Activated naive CD4-positive, alpha-beta T cell treated with anti-CD3 and anti-CD28 coated beads, Interleukin-2, amount 10 ng/mL, durations not matched to agents 7 days and 5 days (primary cell): ENCODE data around the gene FCRL2.

Experiments
- CTCF ChIA-PET: fragments of 350-600 bp; sonication (Branson Sonifier 250); formaldehyde crosslinking; loops from one replicate; lab custom pipeline; 2021; ENCODE audit warnings: antibody characterized with exemption; lab: Charles Lee
- DNase-seq: peaks from one replicate; pipeline ENCODE4 v3.0.0-alpha.2; 2020
- H3K27ac Mint-ChIP-seq: one replicate; pipeline ENCODE4 v1.8.0; 2021; ENCODE audit warnings: mild to moderate bottlenecking, moderate library complexity, mixed read lengths
- H3K27me3 Mint-ChIP-seq: one replicate; pipeline ENCODE4 v1.8.0; 2021; ENCODE audit warnings: mild to moderate bottlenecking, mixed read lengths
- H3K36me3 Mint-ChIP-seq: one replicate; pipeline ENCODE4 v1.8.0; 2021; ENCODE audit warnings: mixed read lengths
- H3K4me1 Mint-ChIP-seq: one replicate; pipeline ENCODE4 v1.8.0; 2021; ENCODE audit warnings: mixed read lengths
- H3K4me3 Mint-ChIP-seq: one replicate; pipeline ENCODE4 v1.8.0; 2021; ENCODE audit warnings: mild to moderate bottlenecking, moderate library complexity, mixed read lengths
- H3K9me3 Mint-ChIP-seq: one replicate; pipeline ENCODE4 v1.8.0; 2021; ENCODE audit warnings: mixed read lengths

The FCRL2 gene, protein sequence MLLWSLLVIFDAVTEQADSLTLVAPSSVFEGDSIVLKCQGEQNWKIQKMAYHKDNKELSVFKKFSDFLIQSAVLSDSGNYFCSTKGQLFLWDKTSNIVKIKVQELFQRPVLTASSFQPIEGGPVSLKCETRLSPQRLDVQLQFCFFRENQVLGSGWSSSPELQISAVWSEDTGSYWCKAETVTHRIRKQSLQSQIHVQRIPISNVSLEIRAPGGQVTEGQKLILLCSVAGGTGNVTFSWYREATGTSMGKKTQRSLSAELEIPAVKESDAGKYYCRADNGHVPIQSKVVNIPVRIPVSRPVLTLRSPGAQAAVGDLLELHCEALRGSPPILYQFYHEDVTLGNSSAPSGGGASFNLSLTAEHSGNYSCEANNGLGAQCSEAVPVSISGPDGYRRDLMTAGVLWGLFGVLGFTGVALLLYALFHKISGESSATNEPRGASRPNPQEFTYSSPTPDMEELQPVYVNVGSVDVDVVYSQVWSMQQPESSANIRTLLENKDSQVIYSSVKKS

DNA sequence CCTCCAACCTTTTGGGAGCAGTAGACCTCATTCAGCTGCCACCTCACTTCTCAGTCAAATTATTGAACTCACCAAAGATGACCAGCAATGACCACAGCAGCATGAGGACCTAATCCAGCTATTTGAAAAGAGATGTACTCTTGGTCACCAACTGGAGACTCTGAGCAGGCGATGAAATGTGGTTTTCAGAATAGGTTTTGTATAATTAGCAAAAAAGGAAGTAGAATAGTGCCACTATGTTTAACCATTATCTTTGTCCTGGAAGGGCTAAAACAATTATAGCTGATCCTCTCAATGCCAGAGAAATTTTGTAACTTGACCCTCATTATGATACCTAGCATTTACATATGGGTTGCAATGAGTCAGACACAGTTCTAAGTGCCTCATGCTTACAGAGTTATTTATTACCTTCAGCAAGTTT is at the start of gene FCRL2:
Gene FCRL2, minus strand, starts transcription at position 162 of the 421 bp plus-strand sequence. Its CDS starts 59 bp downstream, at position 103.
- Mint-ChIP-seq H3K27me3 (no peaks in the 10 kb centered on the region), H3K4me3 (no peak within 1 kb of the TSS), H3K27ac (no peak within 1 kb of the TSS), H3K9me3 (no peaks in the 10 kb centered on the region), H3K4me1 (no peaks in the 10 kb centered on the region), H3K36me3 (no peaks in the 10 kb centered on the region)
- DNase-seq, result no peak
- CTCF ChIA-PET, result no interaction called here

DNA sequence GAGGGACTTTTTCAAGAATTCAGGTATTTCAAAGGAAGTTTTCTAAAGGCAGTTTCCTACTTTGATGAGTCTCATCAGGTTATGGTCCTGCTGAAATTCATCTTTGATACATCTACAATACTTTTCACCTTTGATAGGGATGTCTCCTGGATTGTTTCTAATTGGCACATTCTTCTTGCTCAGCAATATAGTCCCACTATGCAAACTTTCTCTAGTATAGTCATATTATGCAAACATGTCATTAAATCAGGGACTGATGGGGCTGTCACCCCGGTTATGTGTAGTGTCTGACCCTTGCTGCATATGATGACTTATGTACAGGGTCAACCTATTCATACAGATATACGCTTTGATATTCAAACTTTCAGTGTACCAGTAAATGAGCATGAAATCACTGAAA is 43.4 kb upstream of the FCRL2 start:
- Mint-ChIP-seq H3K4me3 (no peak overlapping the region), H3K4me1 (no peaks in the 10 kb centered on the region), H3K9me3 (no peaks in the 10 kb centered on the region), H3K27me3 (no peaks in the 10 kb centered on the region), H3K27ac (no peak overlapping the region), H3K36me3 (no peaks in the 10 kb centered on the region)
- CTCF ChIA-PET, result no interaction called here
- no peak for DNase-seq

DNA sequence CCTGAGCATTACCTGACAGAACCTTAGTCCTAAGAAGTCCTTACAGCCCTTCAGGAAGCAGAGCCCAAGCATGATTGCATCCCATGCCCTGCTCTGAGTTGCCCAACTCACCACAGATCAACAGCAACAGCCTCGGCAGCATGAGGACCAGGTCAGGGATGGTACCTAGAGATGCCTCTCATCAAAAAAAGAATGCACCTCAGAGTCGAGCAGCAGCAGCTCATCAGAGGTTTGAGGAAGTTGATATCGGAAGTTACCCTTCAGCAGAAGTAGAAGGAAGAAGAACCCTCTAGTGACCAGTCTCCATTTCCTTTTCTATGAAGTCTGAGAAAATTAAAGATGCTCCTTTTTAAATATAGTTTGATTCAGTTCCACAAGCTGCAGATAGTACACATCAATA is 43.0 kb upstream of the FCRL2 start, which contains the start of gene FCRL1:
Gene FCRL1, minus strand, starts transcription at position 225 of the 400 bp plus-strand sequence. Its CDS starts 83 bp downstream, at position 142.
- CTCF ChIA-PET, result no interaction called here
- Mint-ChIP-seq H3K4me1 (no peaks in the 10 kb centered on the region), H3K36me3 (no peaks in the 10 kb centered on the region), H3K4me3 (no peak within 1 kb of the TSS), H3K27me3 (no peaks in the 10 kb centered on the region), H3K9me3 (no peaks in the 10 kb centered on the region), H3K27ac (no peak within 1 kb of the TSS)
- no peak for DNase-seq

DNA sequence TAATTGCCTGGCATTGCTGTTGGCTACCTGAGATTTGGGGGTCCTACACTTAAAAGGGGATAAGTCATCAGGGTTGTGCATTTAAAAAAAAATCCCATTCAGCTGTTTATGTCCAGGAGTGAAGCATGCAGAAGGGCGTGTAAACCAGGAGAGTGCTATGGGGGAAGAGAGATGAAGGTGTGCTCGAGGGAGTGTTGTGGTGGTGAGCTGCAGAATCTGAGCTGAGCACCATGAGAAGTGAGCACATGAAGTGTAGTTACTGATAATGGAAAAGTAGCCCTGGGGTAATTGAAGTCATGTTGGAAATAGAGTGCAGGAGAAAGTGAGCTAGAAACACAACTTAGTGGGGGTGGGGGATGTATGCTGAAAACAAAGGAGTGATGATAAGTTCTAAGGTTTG is 42.3 kb upstream of the FCRL2 start:
- CTCF ChIA-PET, result no interaction called here
- no peaks in the 10 kb centered on the region for H3K4me1 Mint-ChIP-seq
- H3K4me3 Mint-ChIP-seq, result no peak overlapping the region
- no peak for DNase-seq
- H3K27me3 Mint-ChIP-seq, result no peaks in the 10 kb centered on the region
- no peaks in the 10 kb centered on the region for H3K36me3 Mint-ChIP-seq
- peaks cover 2% of the 10 kb centered on the region for H3K9me3 Mint-ChIP-seq
- H3K27ac Mint-ChIP-seq, result no peak overlapping the region

DNA sequence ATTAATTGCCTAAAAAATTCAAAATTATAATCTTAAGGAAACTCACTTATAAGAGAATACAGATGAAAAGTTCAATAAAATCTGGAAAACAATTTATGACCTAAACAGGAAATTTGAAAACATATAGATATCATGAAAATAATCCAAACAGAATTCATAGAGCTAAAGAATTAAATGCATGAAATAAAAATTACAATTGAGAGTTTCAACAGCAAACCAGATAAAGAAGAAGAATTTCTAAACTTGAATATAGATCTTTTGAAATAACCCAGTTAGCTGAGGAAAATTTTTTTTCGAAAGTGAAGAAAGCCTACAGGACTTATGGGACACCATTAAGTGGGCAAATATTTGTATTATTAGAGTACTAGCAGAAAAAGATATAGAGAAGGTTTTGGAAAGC is 36.3 kb upstream of the FCRL2 start:
- Mint-ChIP-seq H3K27ac (no peak overlapping the region), H3K4me3 (no peak overlapping the region), H3K9me3 (peaks cover 16% of the 10 kb centered on the region), H3K4me1 (no peaks in the 10 kb centered on the region), H3K36me3 (no peaks in the 10 kb centered on the region), H3K27me3 (no peaks in the 10 kb centered on the region)
- DNase-seq, result no peak
- CTCF ChIA-PET, result no interaction called here

DNA sequence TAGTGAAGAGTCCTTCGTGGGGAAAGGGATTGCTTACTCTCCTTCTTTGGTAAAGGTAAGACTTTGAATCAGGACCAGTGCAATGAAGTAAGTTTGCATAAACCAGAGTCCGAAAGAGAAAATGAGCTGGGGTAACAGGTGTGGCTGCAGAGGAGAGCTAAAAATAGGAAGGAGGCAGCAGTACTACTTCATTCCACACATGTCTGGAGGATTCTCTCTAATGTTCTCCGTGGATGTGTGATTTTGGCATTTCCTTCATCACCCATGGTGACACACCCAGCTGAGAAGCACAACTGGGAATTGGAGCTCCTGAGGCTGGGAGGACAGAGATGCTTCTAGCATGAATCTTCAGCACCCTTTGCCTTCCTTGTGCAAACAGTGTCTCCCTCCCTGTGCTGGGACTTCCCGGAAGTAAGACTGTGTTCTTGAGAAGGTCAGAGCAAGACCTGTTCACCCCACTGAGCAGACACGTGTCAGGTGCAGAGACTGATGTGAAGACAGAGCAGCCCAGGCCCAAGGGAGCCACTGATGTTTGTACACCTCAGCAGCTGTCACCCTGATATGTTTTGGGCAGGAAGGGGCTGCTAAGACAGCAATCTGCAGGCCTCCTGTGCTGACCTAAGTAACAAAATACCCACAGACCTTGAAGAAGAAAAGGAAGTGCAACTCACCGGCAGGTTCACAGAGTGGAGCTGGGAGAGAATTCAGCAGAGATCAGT is 29.7 kb upstream of the FCRL2 start:
- Mint-ChIP-seq H3K9me3 (no peaks in the 10 kb centered on the region), H3K36me3 (no peaks in the 10 kb centered on the region), H3K27me3 (peaks cover 10% of the 10 kb centered on the region), H3K4me3 (no peak overlapping the region), H3K27ac (no peak overlapping the region), H3K4me1 (no peaks in the 10 kb centered on the region)
- no peak for DNase-seq
- CTCF ChIA-PET, result interaction anchor here (1.2 kb wide), 1 partner anchor 24 kb away, joined by 3 read pairs; no protein-coding TSS in a partner anchor

DNA sequence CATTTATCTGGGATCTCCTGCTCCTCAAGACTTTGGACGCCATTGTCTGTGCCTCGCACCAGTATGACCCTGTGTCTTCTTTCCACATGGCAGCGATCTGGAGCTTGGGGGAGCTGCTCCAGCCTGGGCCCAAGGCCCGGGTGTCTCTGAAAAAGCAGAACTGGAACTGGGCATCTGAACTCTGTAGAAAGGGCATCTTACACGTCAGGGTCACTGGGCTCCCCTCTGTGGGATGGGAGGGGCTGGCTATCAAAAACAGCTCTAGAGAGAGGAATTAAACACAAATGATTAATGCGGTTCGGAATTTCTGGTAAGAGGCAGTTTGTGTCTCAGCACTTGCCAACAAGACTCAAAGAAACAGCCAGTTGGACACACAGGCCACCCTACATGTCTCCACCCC is 26.9 kb upstream of the FCRL2 start:
- H3K4me3 Mint-ChIP-seq, result no peak overlapping the region
- H3K27me3 Mint-ChIP-seq, result peaks cover 10% of the 10 kb centered on the region
- no peaks in the 10 kb centered on the region for H3K4me1 Mint-ChIP-seq
- CTCF ChIA-PET, result no interaction called here
- H3K9me3 Mint-ChIP-seq, result no peaks in the 10 kb centered on the region
- DNase-seq, result no peak
- no peaks in the 10 kb centered on the region for H3K36me3 Mint-ChIP-seq
- no peak overlapping the region for H3K27ac Mint-ChIP-seq

DNA sequence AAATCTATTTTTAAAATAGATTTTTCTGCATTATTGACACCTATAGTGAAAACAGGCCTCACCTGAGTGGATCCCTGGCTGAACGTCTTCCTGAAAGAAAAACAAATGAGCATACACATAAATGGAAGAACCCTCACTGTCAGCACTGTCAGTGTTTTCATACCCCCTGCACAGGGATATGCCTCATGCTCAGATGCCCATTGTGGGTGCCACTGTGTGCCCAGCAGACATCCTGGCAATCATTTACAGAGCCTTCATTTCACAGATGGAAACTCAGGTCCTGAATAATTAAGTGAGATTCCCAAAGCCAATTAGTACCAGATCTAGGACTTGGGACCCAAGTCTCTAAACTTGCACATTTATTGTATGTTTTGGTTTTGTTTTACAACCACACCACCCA is 23.1 kb upstream of the FCRL2 start:
- Mint-ChIP-seq H3K27ac (no peak overlapping the region), H3K27me3 (no peaks in the 10 kb centered on the region), H3K4me3 (no peak overlapping the region), H3K9me3 (no peaks in the 10 kb centered on the region), H3K4me1 (no peaks in the 10 kb centered on the region), H3K36me3 (no peaks in the 10 kb centered on the region)
- CTCF ChIA-PET, result no interaction called here
- no peak for DNase-seq

DNA sequence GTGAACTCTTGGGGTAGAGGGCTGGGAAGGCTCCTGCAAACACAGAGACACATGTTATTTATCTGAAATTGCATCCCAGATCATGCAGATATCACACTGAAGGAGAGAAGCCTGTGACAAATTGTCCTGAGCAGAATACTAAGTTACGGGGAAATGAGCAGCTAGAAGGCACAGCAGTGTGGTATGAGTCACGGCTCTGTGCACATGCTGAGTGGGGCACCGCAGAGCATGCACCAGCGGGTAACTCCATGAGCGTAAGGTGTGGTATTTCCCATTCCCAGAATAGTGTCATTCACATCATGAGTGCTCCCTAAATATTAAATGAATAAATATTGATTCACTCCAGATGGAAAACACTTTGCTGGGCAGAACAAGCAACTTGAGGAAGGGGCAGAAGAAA is 21.3 kb upstream of the FCRL2 start:
- no peak overlapping the region for H3K27ac Mint-ChIP-seq
- H3K4me3 Mint-ChIP-seq, result no peak overlapping the region
- no peaks in the 10 kb centered on the region for H3K36me3 Mint-ChIP-seq
- no peaks in the 10 kb centered on the region for H3K4me1 Mint-ChIP-seq
- no peaks in the 10 kb centered on the region for H3K27me3 Mint-ChIP-seq
- no peak for DNase-seq
- peaks cover 6% of the 10 kb centered on the region for H3K9me3 Mint-ChIP-seq
- CTCF ChIA-PET, result no interaction called here

DNA sequence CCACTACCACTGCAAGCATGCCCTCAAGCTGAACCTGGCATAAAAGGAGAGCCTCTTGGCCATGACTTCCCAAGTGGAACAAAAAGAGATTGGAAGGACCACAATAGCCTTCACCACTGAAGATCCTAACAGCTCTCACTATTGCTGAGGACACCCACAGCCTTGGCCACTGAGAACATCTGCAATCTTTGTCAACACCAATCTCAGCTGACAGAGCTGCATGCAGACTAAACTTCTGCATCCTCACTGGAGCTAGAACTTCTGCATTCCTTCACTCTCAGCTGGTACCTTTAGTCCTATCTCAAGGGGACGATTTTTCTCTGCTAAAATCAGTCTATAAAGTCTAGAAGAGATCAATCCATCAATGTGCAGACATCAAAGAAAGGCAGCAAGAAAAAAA is 8.3 kb upstream of the FCRL2 start:
- no peaks in the 10 kb centered on the region for H3K9me3 Mint-ChIP-seq
- H3K36me3 Mint-ChIP-seq, result no peaks in the 10 kb centered on the region
- CTCF ChIA-PET, result no interaction called here

DNA sequence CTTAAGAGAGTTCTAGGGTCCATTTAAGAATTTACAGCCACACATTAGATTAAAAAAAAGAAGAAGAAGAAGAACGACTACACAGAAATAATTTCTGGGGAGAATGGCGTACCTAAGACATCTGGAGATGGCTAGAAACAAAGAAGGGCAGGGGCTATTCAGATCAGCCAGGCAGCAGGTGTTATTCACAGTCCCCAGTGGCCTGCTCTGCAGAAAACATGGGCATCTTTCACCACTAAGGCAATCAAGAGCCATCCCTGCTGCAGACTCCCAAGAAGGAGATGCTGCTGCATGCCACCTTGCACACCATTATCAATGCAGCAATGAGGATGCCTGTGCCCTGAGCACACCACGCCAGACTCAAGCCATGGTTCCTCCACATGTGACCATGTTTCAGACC is 7.9 kb upstream of the FCRL2 start:
- no peak overlapping the region for H3K27ac Mint-ChIP-seq
- DNase-seq, result no peak
- H3K9me3 Mint-ChIP-seq, result no peaks in the 10 kb centered on the region
- CTCF ChIA-PET, result no interaction called here
- no peaks in the 10 kb centered on the region for H3K4me1 Mint-ChIP-seq
- H3K36me3 Mint-ChIP-seq, result no peaks in the 10 kb centered on the region
- H3K4me3 Mint-ChIP-seq, result no peak overlapping the region
- H3K27me3 Mint-ChIP-seq, result no peaks in the 10 kb centered on the region

More for the DNA sequence above, 8.3 kb upstream of the FCRL2 start:
- no peak for DNase-seq
- Mint-ChIP-seq H3K4me1 (no peaks in the 10 kb centered on the region), H3K4me3 (no peak overlapping the region), H3K27ac (no peak overlapping the region), H3K27me3 (no peaks in the 10 kb centered on the region)

DNA sequence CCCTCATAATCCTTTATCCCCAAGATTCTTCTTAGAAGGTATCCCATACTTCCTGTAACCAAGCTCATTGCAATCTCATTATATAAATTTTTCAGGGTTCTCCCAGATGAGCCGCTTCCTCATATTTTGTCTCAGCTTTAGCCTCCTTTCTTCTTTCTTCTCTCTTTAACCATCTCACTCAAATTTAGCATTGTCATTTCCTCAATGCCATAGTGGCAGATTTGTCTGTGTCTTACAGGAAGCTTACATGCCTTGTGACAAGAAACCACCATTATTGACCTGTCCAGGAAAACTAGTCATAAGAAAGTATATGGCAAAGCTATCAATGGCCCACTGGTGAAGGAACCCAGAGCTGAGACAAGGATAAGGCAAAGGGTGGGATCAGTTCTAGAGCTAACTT is 6.0 kb upstream of the FCRL2 start:
- no peak overlapping the region for H3K27ac Mint-ChIP-seq
- H3K27me3 Mint-ChIP-seq, result no peaks in the 10 kb centered on the region
- no peaks in the 10 kb centered on the region for H3K36me3 Mint-ChIP-seq
- H3K4me3 Mint-ChIP-seq, result no peak overlapping the region
- CTCF ChIA-PET, result no interaction called here
- H3K9me3 Mint-ChIP-seq, result no peaks in the 10 kb centered on the region
- no peaks in the 10 kb centered on the region for H3K4me1 Mint-ChIP-seq
- no peak for DNase-seq

DNA sequence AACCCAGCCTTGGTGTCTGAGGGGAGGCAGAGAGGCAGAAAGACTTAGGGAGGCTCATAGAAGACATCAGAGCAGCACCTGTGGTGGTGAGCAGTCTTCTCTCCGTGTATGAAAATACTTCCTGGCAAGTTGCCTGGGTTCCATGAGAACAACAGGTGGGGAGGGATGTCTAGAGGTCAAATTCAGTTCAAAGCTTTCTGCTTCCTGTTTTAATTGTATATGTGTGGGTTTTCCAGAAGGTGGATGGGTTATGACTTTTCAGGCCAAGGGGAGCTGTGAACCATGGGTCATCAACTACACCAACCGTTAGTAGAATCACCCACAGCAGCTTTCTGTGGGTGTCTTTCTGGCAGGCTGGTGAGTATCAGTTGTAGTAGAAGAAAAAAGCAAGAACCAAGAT is 4.1 kb upstream of the FCRL2 start:
- Mint-ChIP-seq H3K27me3 (no peaks in the 10 kb centered on the region), H3K4me1 (no peaks in the 10 kb centered on the region), H3K36me3 (no peaks in the 10 kb centered on the region), H3K4me3 (no peak overlapping the region), H3K27ac (no peak overlapping the region), H3K9me3 (no peaks in the 10 kb centered on the region)
- DNase-seq, result no peak
- CTCF ChIA-PET, result no interaction called here

DNA sequence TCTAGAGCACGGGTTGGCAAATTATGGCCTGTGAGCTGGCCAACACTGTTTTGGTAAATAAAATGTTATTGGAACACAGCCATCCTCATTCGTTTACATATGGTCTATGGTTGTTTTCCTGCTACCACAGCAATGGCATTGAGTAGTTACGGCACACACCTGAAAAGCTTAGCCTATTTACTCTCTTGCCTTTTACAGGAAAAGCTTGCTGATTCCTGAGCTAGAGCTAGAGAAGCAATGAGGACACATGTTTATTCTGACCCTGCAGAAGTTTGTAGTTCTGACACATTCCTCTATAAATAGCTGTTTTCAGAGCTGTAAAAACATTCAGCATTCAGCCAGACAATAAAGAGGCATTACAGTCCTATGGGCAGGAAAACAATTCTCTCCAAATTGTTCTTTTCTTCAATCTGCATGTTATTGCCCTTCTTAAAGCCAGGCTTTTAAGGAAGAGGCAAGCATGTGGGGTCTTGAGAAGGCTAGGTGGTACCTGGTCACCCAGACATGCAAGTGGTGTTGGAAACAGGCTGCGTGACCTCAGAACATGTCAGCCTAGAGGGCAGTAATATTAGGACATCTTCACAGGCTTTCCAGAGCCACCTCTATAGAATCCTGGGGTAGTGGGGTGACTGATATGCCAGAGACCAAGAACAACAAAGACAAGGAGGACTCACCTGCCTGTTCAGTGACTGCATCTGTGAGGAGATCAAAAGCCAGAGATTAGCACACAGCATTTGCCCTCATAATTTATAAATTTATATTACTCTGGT is 1.6 kb downstream of the FCRL2 start:
- Mint-ChIP-seq H3K27ac (no peak overlapping the region), H3K4me3 (no peak overlapping the region), H3K9me3 (no peaks in the 10 kb centered on the region), H3K27me3 (no peaks in the 10 kb centered on the region), H3K36me3 (no peaks in the 10 kb centered on the region), H3K4me1 (no peaks in the 10 kb centered on the region)
- DNase-seq, result no peak
- CTCF ChIA-PET, result no interaction called here
